ENCODE results near the gene THSD4.

THSD4 gene

DNA sequence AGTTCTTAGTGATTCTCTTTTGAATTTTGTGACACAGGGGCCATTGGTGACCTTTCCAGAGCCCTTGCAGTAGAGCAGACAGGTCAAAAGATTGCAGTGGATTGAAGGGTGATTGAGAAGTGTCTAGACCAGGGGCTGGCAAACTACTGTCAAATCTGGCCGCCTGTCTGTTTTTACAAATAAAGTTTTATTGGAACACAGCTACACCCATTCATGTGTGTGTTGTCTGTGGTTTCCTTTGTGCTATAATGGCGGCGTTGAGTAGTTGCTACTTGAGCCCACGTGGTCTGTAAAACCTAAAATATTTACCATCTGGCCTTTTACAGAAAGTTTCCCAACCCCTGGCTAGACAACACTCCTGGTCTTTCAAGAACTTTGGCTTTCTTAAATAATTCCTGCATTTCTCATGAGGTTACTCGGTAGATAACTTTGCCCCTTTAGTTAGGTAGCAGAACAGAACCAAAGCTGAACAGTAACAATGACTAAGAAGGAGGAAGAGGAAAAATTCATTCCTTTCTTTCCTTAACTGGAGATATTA is 430.0 kb downstream of the THSD4 start:
- Histone ChIP-seq H3K4me3 (ENCODE audit: low read length) (no peak overlapping the region), H3K9ac (ENCODE audit: low read length) (no peak overlapping the region), H3K27me3 (ENCODE audit: control insufficient read depth, insufficient read depth, low read length) (no peaks in the 10 kb centered on the region), H3K4me1 (ENCODE audit: control insufficient read depth, insufficient read depth, low read length) (peaks cover 7% of the 10 kb centered on the region), H3K9me3 (ENCODE audit: control insufficient read depth, low read length) (no peaks in the 10 kb centered on the region), H3K36me3 (ENCODE audit: control insufficient read depth, insufficient read depth, low read length) (no peaks in the 10 kb centered on the region)

DNA sequence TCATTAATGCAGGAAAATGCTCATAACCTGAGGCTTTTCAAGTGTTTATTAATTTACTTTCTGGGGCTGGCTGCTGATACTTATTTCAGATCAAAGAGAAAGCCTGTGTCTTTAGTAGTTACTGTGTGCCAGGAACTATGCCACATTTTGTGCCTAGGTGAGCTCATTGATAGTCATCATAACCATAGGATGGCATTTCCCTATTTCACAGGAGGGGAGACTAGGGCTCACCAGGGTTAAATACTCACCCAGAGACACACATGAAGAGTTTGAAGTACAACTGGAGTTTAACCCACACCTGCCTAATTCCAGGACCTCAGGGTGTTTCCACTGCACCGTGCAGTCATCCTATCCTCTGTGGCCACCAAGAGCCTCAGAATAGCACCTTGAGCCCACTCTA is 430.7 kb downstream of the THSD4 start:
- no peaks in the 10 kb centered on the region for H3K9me3 ChIP-seq (ENCODE audit: control insufficient read depth, low read length)
- no peak overlapping the region for H3K9ac ChIP-seq (ENCODE audit: low read length)
- H3K4me3 ChIP-seq (ENCODE audit: low read length): no peak overlapping the region
- no peaks in the 10 kb centered on the region for H3K36me3 ChIP-seq (ENCODE audit: control insufficient read depth, insufficient read depth, low read length)
- no peaks in the 10 kb centered on the region for H3K27me3 ChIP-seq (ENCODE audit: control insufficient read depth, insufficient read depth, low read length)
- H3K4me1 ChIP-seq (ENCODE audit: control insufficient read depth, insufficient read depth, low read length): peaks cover 7% of the 10 kb centered on the region

GRCh38 chr15:71547011-71547410 is 431.7 kb downstream of the THSD4 start:
- Histone ChIP-seq H3K4me3 (ENCODE audit: low read length) (no peak overlapping the region), H3K9ac (ENCODE audit: low read length) (no peak overlapping the region)

GRCh38 chr15:71548401-71548807 is 433.1 kb downstream of the THSD4 start:
- Histone ChIP-seq H3K9ac (ENCODE audit: low read length) (no peak overlapping the region), H3K4me3 (ENCODE audit: low read length) (no peak overlapping the region), H3K27me3 (ENCODE audit: control insufficient read depth, insufficient read depth, low read length) (no peaks in the 10 kb centered on the region), H3K36me3 (ENCODE audit: control insufficient read depth, insufficient read depth, low read length) (no peaks in the 10 kb centered on the region), H3K4me1 (ENCODE audit: control insufficient read depth, insufficient read depth, low read length) (peaks cover 7% of the 10 kb centered on the region), H3K9me3 (ENCODE audit: control insufficient read depth, low read length) (no peaks in the 10 kb centered on the region)

More at GRCh38 chr15:71547011-71547410, 431.7 kb downstream of the THSD4 start:
- no peaks in the 10 kb centered on the region for H3K27me3 ChIP-seq (ENCODE audit: control insufficient read depth, insufficient read depth, low read length)
- H3K4me1 ChIP-seq (ENCODE audit: control insufficient read depth, insufficient read depth, low read length): peaks cover 7% of the 10 kb centered on the region
- no peaks in the 10 kb centered on the region for H3K9me3 ChIP-seq (ENCODE audit: control insufficient read depth, low read length)
- no peaks in the 10 kb centered on the region for H3K36me3 ChIP-seq (ENCODE audit: control insufficient read depth, insufficient read depth, low read length)

DNA sequence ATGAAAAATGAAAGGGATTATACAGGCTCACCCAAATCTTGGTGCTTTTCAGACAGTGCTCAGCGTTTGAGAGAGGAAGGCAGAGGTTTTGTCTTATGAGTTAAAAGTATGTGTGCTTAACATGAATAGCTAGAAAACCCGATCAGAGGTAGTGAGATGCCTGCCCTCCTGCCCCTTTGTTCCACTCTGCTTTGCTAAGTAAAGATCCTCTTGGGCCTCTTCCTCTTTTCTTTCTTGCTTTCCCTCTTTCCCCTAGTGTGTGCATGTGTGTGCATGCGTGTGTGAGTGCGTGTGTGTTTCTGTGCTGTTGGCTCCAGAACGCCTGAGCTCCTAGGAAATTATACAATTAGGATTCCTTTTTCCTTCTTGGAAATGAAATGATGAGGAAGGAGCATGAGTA is 433.8 kb downstream of the THSD4 start:
- Histone ChIP-seq H3K4me1 (ENCODE audit: control insufficient read depth, insufficient read depth, low read length) (peaks cover 7% of the 10 kb centered on the region), H3K36me3 (ENCODE audit: control insufficient read depth, insufficient read depth, low read length) (no peaks in the 10 kb centered on the region), H3K9ac (ENCODE audit: low read length) (no peak overlapping the region), H3K27me3 (ENCODE audit: control insufficient read depth, insufficient read depth, low read length) (no peaks in the 10 kb centered on the region), H3K9me3 (ENCODE audit: control insufficient read depth, low read length) (no peaks in the 10 kb centered on the region), H3K4me3 (ENCODE audit: low read length) (no peak overlapping the region)

DNA sequence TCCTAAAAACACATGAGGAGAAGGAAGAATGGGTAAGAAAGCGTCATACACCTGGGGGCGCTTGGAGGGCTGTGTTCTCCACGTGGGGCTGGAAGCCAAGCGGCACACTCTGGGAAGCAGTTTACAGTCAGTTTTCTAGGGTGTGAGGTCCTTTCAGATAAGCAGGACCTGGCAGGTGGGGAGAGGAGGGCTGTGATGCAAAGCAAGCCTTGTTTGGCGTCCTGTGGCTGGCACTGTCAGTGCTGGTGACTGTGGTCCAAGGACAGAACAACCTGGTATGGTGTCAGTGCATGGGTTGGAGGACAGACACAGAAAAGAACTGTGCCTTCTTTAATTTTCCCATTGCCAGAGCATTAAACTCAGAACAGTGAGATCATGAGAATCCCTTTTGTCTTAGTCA is 434.4 kb downstream of the THSD4 start:
- Histone ChIP-seq H3K9ac (ENCODE audit: low read length) (no peak overlapping the region), H3K27me3 (ENCODE audit: control insufficient read depth, insufficient read depth, low read length) (no peaks in the 10 kb centered on the region), H3K36me3 (ENCODE audit: control insufficient read depth, insufficient read depth, low read length) (no peaks in the 10 kb centered on the region), H3K4me3 (ENCODE audit: low read length) (no peak overlapping the region), H3K9me3 (ENCODE audit: control insufficient read depth, low read length) (no peaks in the 10 kb centered on the region), H3K4me1 (ENCODE audit: control insufficient read depth, insufficient read depth, low read length) (peaks cover 7% of the 10 kb centered on the region)

DNA sequence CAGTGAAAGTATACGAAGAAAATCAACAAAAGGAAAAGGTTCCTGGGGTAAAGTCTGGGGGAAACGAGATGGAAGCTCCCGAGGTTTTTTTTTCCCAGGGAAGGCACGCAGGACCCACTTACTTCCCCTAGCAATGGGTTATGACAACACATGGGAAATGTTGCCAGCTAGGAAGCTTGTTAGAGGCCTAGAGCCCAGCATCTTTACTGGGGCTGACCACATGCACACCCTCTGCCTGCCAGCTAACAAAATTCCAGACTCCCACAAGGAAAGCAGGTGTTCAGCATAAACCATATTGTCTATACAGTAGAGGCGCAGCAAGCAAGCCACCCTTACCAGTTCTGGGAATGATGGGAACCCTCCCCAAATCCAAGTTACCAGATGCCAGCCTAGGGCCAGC is 436.3 kb downstream of the THSD4 start:
- H3K9me3 ChIP-seq (ENCODE audit: control insufficient read depth, low read length): no peaks in the 10 kb centered on the region
- peaks cover 7% of the 10 kb centered on the region for H3K4me1 ChIP-seq (ENCODE audit: control insufficient read depth, insufficient read depth, low read length)
- no peak overlapping the region for H3K4me3 ChIP-seq (ENCODE audit: low read length)

GRCh38 chr15:71559098-71559497 is 443.8 kb downstream of the THSD4 start:
- Histone ChIP-seq H3K27me3 (ENCODE audit: control insufficient read depth, insufficient read depth, low read length) (no peaks in the 10 kb centered on the region), H3K4me3 (ENCODE audit: low read length) (no peak overlapping the region), H3K9ac (ENCODE audit: low read length) (no peak overlapping the region), H3K9me3 (ENCODE audit: control insufficient read depth, low read length) (no peaks in the 10 kb centered on the region), H3K4me1 (ENCODE audit: control insufficient read depth, insufficient read depth, low read length) (no peaks in the 10 kb centered on the region), H3K36me3 (ENCODE audit: control insufficient read depth, insufficient read depth, low read length) (no peaks in the 10 kb centered on the region)

More for the DNA sequence above, 436.3 kb downstream of the THSD4 start:
- Histone ChIP-seq H3K36me3 (ENCODE audit: control insufficient read depth, insufficient read depth, low read length) (no peaks in the 10 kb centered on the region), H3K9ac (ENCODE audit: low read length) (no peak overlapping the region), H3K27me3 (ENCODE audit: control insufficient read depth, insufficient read depth, low read length) (no peaks in the 10 kb centered on the region)

- Histone ChIP-seq H3K36me3 (ENCODE audit: control insufficient read depth, insufficient read depth, low read length) (no peaks in the 10 kb centered on the region), H3K4me1 (ENCODE audit: control insufficient read depth, insufficient read depth, low read length) (no peaks in the 10 kb centered on the region), H3K9ac (ENCODE audit: low read length) (no peak overlapping the region), H3K9me3 (ENCODE audit: control insufficient read depth, low read length) (no peaks in the 10 kb centered on the region), H3K27me3 (ENCODE audit: control insufficient read depth, insufficient read depth, low read length) (no peaks in the 10 kb centered on the region), H3K4me3 (ENCODE audit: low read length) (no peak overlapping the region)
Observed at GRCh38 chr15:71559616-71560015, 444.3 kb downstream of the THSD4 start.

DNA sequence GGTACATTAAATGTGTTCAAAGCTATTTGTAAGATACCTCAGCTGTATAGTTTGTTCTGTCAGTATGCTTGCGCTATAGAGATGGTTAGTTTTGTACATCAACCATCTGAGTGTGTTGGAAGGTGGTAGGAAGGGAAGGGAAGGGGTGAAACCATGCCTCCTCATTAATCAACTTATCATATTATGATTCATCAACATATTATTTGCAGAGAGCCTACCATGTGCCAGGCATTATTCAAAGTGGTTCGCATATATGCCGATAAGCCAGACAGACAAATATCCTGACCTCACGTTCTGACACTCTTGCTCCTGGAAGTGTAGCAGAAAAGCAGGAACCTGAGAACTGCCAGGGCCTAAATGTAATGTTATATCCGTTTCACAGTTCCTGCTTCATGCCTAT is 447.0 kb downstream of the THSD4 start:
- no peaks in the 10 kb centered on the region for H3K9me3 ChIP-seq (ENCODE audit: control insufficient read depth, low read length)
- H3K4me3 ChIP-seq (ENCODE audit: low read length): no peak overlapping the region
- H3K9ac ChIP-seq (ENCODE audit: low read length): no peak overlapping the region
- H3K36me3 ChIP-seq (ENCODE audit: control insufficient read depth, insufficient read depth, low read length): no peaks in the 10 kb centered on the region
- no peaks in the 10 kb centered on the region for H3K4me1 ChIP-seq (ENCODE audit: control insufficient read depth, insufficient read depth, low read length)
- no peaks in the 10 kb centered on the region for H3K27me3 ChIP-seq (ENCODE audit: control insufficient read depth, insufficient read depth, low read length)

GRCh38 chr15:71564217-71564616 is 448.9 kb downstream of the THSD4 start:
- H3K4me1 ChIP-seq (ENCODE audit: control insufficient read depth, insufficient read depth, low read length): no peaks in the 10 kb centered on the region
- H3K27me3 ChIP-seq (ENCODE audit: control insufficient read depth, insufficient read depth, low read length): no peaks in the 10 kb centered on the region
- H3K4me3 ChIP-seq (ENCODE audit: low read length): no peak overlapping the region
- no peaks in the 10 kb centered on the region for H3K9me3 ChIP-seq (ENCODE audit: control insufficient read depth, low read length)
- no peaks in the 10 kb centered on the region for H3K36me3 ChIP-seq (ENCODE audit: control insufficient read depth, insufficient read depth, low read length)
- H3K9ac ChIP-seq (ENCODE audit: low read length): no peak overlapping the region

GRCh38 chr15:71565006-71565405 is 449.7 kb downstream of the THSD4 start:
- Histone ChIP-seq H3K9ac (ENCODE audit: low read length) (no peak overlapping the region), H3K4me1 (ENCODE audit: control insufficient read depth, insufficient read depth, low read length) (no peaks in the 10 kb centered on the region), H3K27me3 (ENCODE audit: control insufficient read depth, insufficient read depth, low read length) (no peaks in the 10 kb centered on the region), H3K9me3 (ENCODE audit: control insufficient read depth, low read length) (no peaks in the 10 kb centered on the region), H3K4me3 (ENCODE audit: low read length) (no peak overlapping the region), H3K36me3 (ENCODE audit: control insufficient read depth, insufficient read depth, low read length) (no peaks in the 10 kb centered on the region)

DNA sequence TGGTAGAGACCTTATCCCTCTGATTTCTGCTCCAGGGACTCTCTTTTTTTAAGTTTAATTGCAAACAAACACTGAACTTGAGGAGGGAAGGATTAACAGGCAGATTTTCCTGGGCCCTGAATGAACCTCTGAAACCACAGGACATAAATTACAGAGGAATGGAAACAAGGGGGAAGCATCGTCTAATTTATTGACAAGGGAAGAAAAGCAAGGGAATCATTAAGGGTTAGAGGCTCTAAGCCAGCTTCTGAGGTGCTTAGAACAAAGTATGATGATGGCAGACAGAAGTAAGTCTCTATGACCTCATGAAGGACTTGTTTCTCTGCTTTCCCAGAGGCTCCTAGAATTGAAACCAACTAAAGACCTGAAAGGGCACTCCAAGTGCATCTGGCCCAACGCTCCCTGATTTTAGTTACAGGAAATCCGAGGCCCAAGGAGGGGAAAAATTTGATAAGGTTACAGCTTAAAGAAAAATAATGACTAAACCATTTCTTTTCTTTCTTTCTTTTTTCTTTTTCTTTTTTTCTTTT is 450.4 kb downstream of the THSD4 start:
- Histone ChIP-seq H3K4me3 (ENCODE audit: low read length) (no peak overlapping the region), H3K27me3 (ENCODE audit: control insufficient read depth, insufficient read depth, low read length) (no peaks in the 10 kb centered on the region), H3K36me3 (ENCODE audit: control insufficient read depth, insufficient read depth, low read length) (no peaks in the 10 kb centered on the region), H3K9me3 (ENCODE audit: control insufficient read depth, low read length) (no peaks in the 10 kb centered on the region), H3K9ac (ENCODE audit: low read length) (no peak overlapping the region), H3K4me1 (ENCODE audit: control insufficient read depth, insufficient read depth, low read length) (no peaks in the 10 kb centered on the region)
